T-cell (primary cell): ENCODE data around the gene RARG. TPM values are rescaled to one million over a fixed set of nuclear protein-coding genes. Genes with fewer than 3 reads are reported as not detected.

Experiments
- ATAC-seq, 4 experiments: fragments of 200-7000 bp in 3 of 4; fragments of 150-1000 bp in 1 of 4; cut with Tn5 transposase; replicated peaks in 1 of 4; 1 replicate in 3 of 4; 2 replicates in 1 of 4; pipeline ENCODE4 v1.10.0; 2021; ENCODE audit warnings: moderate library complexity in 3 of 4, mild to moderate bottlenecking in 2 of 4, moderate number of reproducible peaks in 1 of 4
- CTCF ChIA-PET, 2 donors: fragments of 300-600 bp; sonication (Branson Sonifier 250); formaldehyde crosslinking; loops; one replicate each; lab custom pipeline; 2022; ENCODE audit warnings: antibody characterized with exemption in 2 of 2; lab: Charles Lee
- POLR2A ChIA-PET, 2 donors: fragments of 300-600 bp; sonication (Branson Sonifier 250); formaldehyde crosslinking; loops; one replicate each; lab custom pipeline; 2022; ENCODE audit warnings: antibody characterized with exemption in 2 of 2; lab: Charles Lee
- DNase-seq, 35 experiments: peaks; one replicate each; pipeline versions ENCODE4 v3.0.0 to v3.0.0-alpha.2; 2013 to 2023
- H3K27ac ChIP-seq: one replicate; pipeline ENCODE4 v1.5.1; 2013; ENCODE audit warnings: low read length
- H3K27me3 ChIP-seq, 2 experiments: replicated peaks in 1 of 2; 1 replicate in 1 of 2; 2 replicates in 1 of 2; pipeline versions ENCODE4 v1.6.1 to v1.7.0; 2013; ENCODE audit warnings: low read length in 1 of 2, mixed read lengths in 1 of 2; ENCODE audit not compliant: control insufficient read depth in 2 of 2, insufficient read depth in 2 of 2; ENCODE audit errors: extremely low read depth in 1 of 2
- H3K36me3 ChIP-seq, 2 donors: 1 replicate in 1 of 2; 2 replicates in 1 of 2; pipeline versions ENCODE4 v1.6.1 to v1.7.0; 2013; ENCODE audit warnings: low read length in 1 of 2; ENCODE audit not compliant: control insufficient read depth in 2 of 2, insufficient read depth in 1 of 2; ENCODE audit errors: extremely low read depth in 1 of 2
- H3K4me1 ChIP-seq, 2 experiments: 1 replicate in 1 of 2; 2 replicates in 1 of 2; pipeline versions ENCODE4 v1.6.1 to v1.7.0; 2013; ENCODE audit warnings: low read length in 2 of 2, mixed read lengths in 1 of 2; ENCODE audit not compliant: insufficient read depth in 2 of 2, control insufficient read depth in 1 of 2; ENCODE audit errors: extremely low read depth in 1 of 2
- H3K4me3 ChIP-seq, 2 donors: 1 replicate in 1 of 2; 2 replicates in 1 of 2; pipeline versions ENCODE4 v1.5.1 to v1.7.0; 2013; ENCODE audit warnings: mild to moderate bottlenecking in 2 of 2, low read length in 1 of 2, moderate library complexity in 1 of 2; ENCODE audit not compliant: control insufficient read depth in 1 of 2; ENCODE audit errors: extremely low read depth in 1 of 2
- H3K9me3 ChIP-seq: 2 replicates; pipeline ENCODE4 v1.7.0; 2013
- H3K27ac Mint-ChIP-seq, 2 donors: one replicate each; pipeline ENCODE4 v1.8.0; 2020 to 2021; ENCODE audit warnings: mild to moderate bottlenecking in 2 of 2, mixed read lengths in 2 of 2
- H3K27me3 Mint-ChIP-seq, 2 donors: one replicate each; pipeline ENCODE4 v1.8.0; 2021 to 2022; ENCODE audit warnings: mixed read lengths in 2 of 2
- H3K36me3 Mint-ChIP-seq: one replicate; pipeline ENCODE4 v1.8.0; 2021; ENCODE audit warnings: mixed read lengths
- H3K4me1 Mint-ChIP-seq, 3 donors: one replicate each; pipeline ENCODE4 v1.8.0; 2020 to 2022; ENCODE audit warnings: mixed read lengths in 3 of 3, mild to moderate bottlenecking in 1 of 3
- H3K4me3 Mint-ChIP-seq, 3 donors: one replicate each; pipeline ENCODE4 v1.8.0; 2020 to 2022; ENCODE audit warnings: mild to moderate bottlenecking in 3 of 3, mixed read lengths in 3 of 3, moderate library complexity in 3 of 3
- H3K9me3 Mint-ChIP-seq, 3 donors: one replicate each; pipeline ENCODE4 v1.8.0; 2020 to 2022; ENCODE audit warnings: mixed read lengths in 3 of 3
- WGBS: methylation state at CpG from one replicate; pipeline ENCODE4 v1.1.5; 2013; ENCODE audit warnings: missing lambda C conversion rate; ENCODE audit not compliant: insufficient coverage; 5-methylcytosine and 5-hydroxymethylcytosine counted together
- total RNA-seq, 35 experiments: library from RNA in 6 of 35; stranded (reverse) in 6 of 35; fragments of 120-200 nt in 1 of 35; gene quantifications; one replicate each; pipeline versions ENCODE4 v1.2.1 to v1.2.4 and lab custom pipeline; 2013 to 2026

The RARG gene
- total RNA-seq, 5 donors from 2014 or later (not counting 1 experiment from before 2014, with no cell fraction given), result 20.3 to 91.3 (median 74.2) TPM

- no CpG with 5 or more reads among the region's 1 CpG for WGBS
- CTCF ChIA-PET, result interaction anchor here (0.5 to 1.4 kb wide), 4 partner anchors 8 to 185 kb away, joined by 3 to 5 read pairs (median 4); partner anchors contain the start of genes PFDN5 (in 1 of the 2) and SP1 (in 1 of the 2)
- peaks cover 50 to 68% (median 58%) of the 10 kb centered on the region in 3 donors for H3K4me1 Mint-ChIP-seq
Observed at GRCh38 chr12:53194973-53195372, 37.0 kb downstream of the RARG start.

GRCh38 chr12:53193985-53194716, 37.9 kb downstream of the RARG start:
- ChIA-PET CTCF (interaction anchor here in 1 of 2 donors (1.0 to 1.4 kb wide), 2 partner anchors 35 to 101 kb away, joined by 3 to 5 read pairs; partner anchors contain the start of gene PFDN5), POLR2A (no interaction called here)
- H3K36me3 Mint-ChIP-seq, result peaks cover 69% of the 10 kb centered on the region
- WGBS, result 83% methylated on average over 2 of the region's 11 CpGs
- Histone ChIP-seq H3K27me3 (no peaks in the 10 kb centered on the region), H3K4me3 (no peak overlapping the region), H3K9me3 (no peaks in the 10 kb centered on the region), H3K4me1 (peaks cover 6 to 42% of the 10 kb centered on the region in 2 experiments), H3K27ac (no peak overlapping the region), H3K36me3 (peaks cover 37 to 77% of the 10 kb centered on the region in 2 donors)
- DNase-seq (no peak), ATAC-seq (no peak)
- peak overlapping the region in 1 of 3 donors; percentile 9 for H3K4me3 Mint-ChIP-seq
- H3K9me3 Mint-ChIP-seq, result no peaks in the 10 kb centered on the region
- no peaks in the 10 kb centered on the region for H3K27me3 Mint-ChIP-seq
- H3K4me1 Mint-ChIP-seq, result peaks cover 47 to 64% (median 57%) of the 10 kb centered on the region in 3 donors
- H3K27ac Mint-ChIP-seq, result peak overlapping the region; percentile 36 to 80

More at GRCh38 chr12:53194973-53195372, 37.0 kb downstream of the RARG start:
- no peaks in the 10 kb centered on the region for H3K9me3 ChIP-seq
- H3K27ac Mint-ChIP-seq, result peak overlapping the region in 1 of 2 donors; percentile 83
- peak overlapping the region; percentile 21 for H3K27ac ChIP-seq
- H3K4me3 ChIP-seq, result no peak overlapping the region
- POLR2A ChIA-PET, result interaction anchor here in 1 of 2 donors (0.6 to 1.0 kb wide), 2 partner anchors 10 to 40 kb away, joined by 3 read pairs; no protein-coding TSS in a partner anchor
- H3K4me1 ChIP-seq, result peaks cover 14 to 48% of the 10 kb centered on the region in 2 experiments
- no peaks in the 10 kb centered on the region for H3K27me3 ChIP-seq
- peaks cover 74% of the 10 kb centered on the region for H3K36me3 Mint-ChIP-seq
- DNase-seq (no peak), ATAC-seq (no peak)
- peak overlapping the region in 1 of 3 donors; percentile 47 for H3K4me3 Mint-ChIP-seq
- no peaks in the 10 kb centered on the region for H3K9me3 Mint-ChIP-seq
- no peaks in the 10 kb centered on the region for H3K27me3 Mint-ChIP-seq
- H3K36me3 ChIP-seq, result peaks cover 37 to 78% of the 10 kb centered on the region in 2 donors

- Histone ChIP-seq H3K27ac (no peak overlapping the region), H3K27me3 (no peaks in the 10 kb centered on the region), H3K9me3 (no peaks in the 10 kb centered on the region), H3K4me1 (peaks cover 0 to 31% of the 10 kb centered on the region in 2 experiments), H3K4me3 (no peak overlapping the region), H3K36me3 (peaks cover 40 to 84% of the 10 kb centered on the region in 2 donors)
- ChIA-PET CTCF (interaction anchor here in 1 of 2 donors (0.5 to 0.8 kb wide), 2 partner anchors 32 to 71 kb away, joined by 3 to 4 read pairs; no protein-coding TSS in a partner anchor), POLR2A (no interaction called here)
- Mint-ChIP-seq H3K36me3 (peaks cover 62% of the 10 kb centered on the region), H3K4me1 (peaks cover 38 to 53% (median 51%) of the 10 kb centered on the region in 3 donors), H3K4me3 (peak overlapping the region in 1 of 3 donors; percentile 21), H3K27ac (peak overlapping the region; percentile 63 to 80), H3K9me3 (no peaks in the 10 kb centered on the region), H3K27me3 (no peaks in the 10 kb centered on the region)
- DNase-seq, result no peak
- WGBS, result 100% methylated on average over 7 of the region's 9 CpGs
- no peak for ATAC-seq
Observed at GRCh38 chr12:53193040-53193439, 39.0 kb downstream of the RARG start.

- Histone ChIP-seq H3K4me1 (peaks cover 0 to 26% of the 10 kb centered on the region in 2 experiments), H3K4me3 (no peak overlapping the region), H3K27ac (no peak overlapping the region), H3K9me3 (no peaks in the 10 kb centered on the region), H3K36me3 (peaks cover 40 to 89% of the 10 kb centered on the region in 2 donors), H3K27me3 (no peaks in the 10 kb centered on the region)
- ChIA-PET CTCF (interaction anchor here in 1 of 2 donors (0.8 kb wide), 1 partner anchor 32 kb away, joined by 3 read pairs; no protein-coding TSS in a partner anchor), POLR2A (no interaction called here)
- H3K4me3 Mint-ChIP-seq, result peak overlapping the region in 1 of 3 donors; percentile 21
- ATAC-seq (no peak), DNase-seq (peak in 1 of 35 experiments; percentile 20)
- H3K4me1 Mint-ChIP-seq, result peaks cover 35 to 49% (median 47%) of the 10 kb centered on the region in 3 donors
- H3K27ac Mint-ChIP-seq, result peak overlapping the region in 1 of 2 donors; percentile 28
- 98% methylated on average over 14 of the region's 14 CpGs for WGBS
- no peaks in the 10 kb centered on the region for H3K27me3 Mint-ChIP-seq
- H3K36me3 Mint-ChIP-seq, result peaks cover 62% of the 10 kb centered on the region
- H3K9me3 Mint-ChIP-seq, result no peaks in the 10 kb centered on the region
Observed at GRCh38 chr12:53192531-53193021, 39.4 kb downstream of the RARG start.

GRCh38 chr12:53191885-53192530, 40.0 kb downstream of the RARG start:
- Mint-ChIP-seq H3K27me3 (no peaks in the 10 kb centered on the region), H3K9me3 (no peaks in the 10 kb centered on the region), H3K4me3 (no peak overlapping the region), H3K27ac (peak overlapping the region; percentile 37 to 48), H3K36me3 (peaks cover 64% of the 10 kb centered on the region), H3K4me1 (peaks cover 31 to 46% (median 44%) of the 10 kb centered on the region in 3 donors)
- no peak for ATAC-seq
- Histone ChIP-seq H3K4me3 (no peak overlapping the region), H3K36me3 (peaks cover 40 to 89% of the 10 kb centered on the region in 2 donors), H3K9me3 (no peaks in the 10 kb centered on the region), H3K4me1 (peaks cover 0 to 21% of the 10 kb centered on the region in 2 experiments), H3K27me3 (no peaks in the 10 kb centered on the region), H3K27ac (no peak overlapping the region)
- WGBS, result 100% methylated on average over 14 of the region's 14 CpGs
- DNase-seq, result no peak
- POLR2A ChIA-PET, result no interaction called here
- CTCF ChIA-PET, result no interaction called here
